Activated gamma-delta T cell treated with anti-CD3 and anti-CD28 coated beads, Interleukin-2, amount 50 U/mL, for 16 hours (primary cell): Measurements from ENCODE around the gene ZNRF3.
"Not testable (repeated sequence)": the region's sequence is repeated elsewhere in the genome, so short reads cannot be mapped to it uniquely, and the experiment has no call there.

ENCODE experiments used
- DNase-seq: peaks from one replicate; pipeline ENCODE4 v3.0.0-alpha.2; 2020; ENCODE audit warnings: low read depth

ZNRF3 gene

DNA sequence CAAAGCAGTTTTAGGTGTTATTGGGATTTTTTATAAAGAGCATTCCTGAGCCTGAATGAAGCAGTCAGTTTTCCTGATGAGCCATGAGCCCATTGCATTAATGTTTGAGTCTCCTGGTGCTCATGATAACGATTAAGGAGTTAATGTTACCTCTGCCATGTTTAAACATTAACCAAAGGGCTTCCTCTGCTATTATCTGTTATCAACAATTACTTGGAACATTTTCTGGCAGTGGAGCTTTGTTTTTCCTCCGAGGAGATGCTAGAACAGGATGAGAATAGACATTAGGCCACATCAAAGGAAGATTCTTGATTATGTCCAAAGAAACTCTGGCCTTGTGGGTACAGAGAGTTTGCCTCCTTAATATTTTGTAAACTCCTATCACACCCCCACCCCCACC, 49.9 kb downstream of the ZNRF3 start:
- no peak for DNase-seq

DNA sequence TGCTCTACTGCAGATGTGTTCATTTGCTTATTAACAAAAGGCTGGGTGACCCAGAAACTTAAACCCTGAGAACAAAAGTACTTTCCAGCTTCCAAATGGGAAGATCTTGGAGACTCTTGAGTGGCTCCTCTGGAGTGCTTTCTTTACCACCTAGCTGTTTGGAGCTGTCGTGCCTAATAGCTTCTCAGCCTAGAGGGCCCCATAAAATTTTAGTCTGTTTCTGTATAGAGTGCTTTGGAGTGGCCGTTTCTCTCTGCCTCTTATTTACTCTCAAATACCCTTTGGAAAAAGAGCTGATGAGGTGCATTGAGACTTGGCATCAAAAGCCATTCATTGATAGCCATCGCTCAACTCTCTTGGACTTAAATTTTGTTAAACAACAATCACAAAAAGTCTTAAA, 50.7 kb downstream of the ZNRF3 start:
- no peak for DNase-seq

DNA sequence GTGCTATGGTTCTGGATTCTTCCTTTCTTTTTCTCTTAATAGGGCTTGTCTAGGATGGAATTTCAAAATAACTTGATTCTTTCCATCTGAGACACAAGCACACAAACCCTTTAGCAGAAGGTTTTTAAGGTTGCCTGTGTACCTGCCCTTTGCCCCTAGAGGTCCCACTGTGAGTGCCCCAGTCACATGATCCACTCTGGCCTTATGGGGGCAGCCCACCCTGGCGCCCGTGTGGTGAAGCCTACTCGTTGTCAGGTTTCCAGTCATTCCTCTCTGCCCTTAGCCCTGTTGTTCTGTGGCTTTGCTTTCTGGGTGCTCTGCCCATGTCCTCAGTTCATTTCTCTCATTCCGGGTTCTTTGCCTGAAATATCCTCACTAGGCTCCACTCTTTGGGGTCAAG, 51.8 kb downstream of the ZNRF3 start:
- no peak for DNase-seq

DNA sequence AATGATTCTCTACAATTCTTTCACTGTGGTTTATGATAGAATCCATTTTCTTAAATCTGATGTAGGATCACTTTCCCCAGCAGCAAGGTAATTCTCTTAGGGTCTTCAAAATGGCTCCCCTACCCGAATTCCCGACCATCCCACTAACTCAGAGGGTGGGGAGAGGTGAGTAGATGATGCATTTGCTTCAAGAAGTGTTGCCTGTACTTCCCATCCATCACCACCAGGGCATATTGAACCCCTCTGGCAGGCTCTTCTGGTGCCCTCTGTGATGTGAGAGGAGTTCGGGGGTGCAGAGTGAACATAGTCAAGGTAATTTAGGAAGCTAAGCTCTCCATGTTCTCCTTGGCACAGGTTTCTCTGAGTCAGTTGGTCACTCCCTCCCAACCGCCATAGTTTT, 52.3 kb downstream of the ZNRF3 start:
- DNase-seq: no peak

DNA sequence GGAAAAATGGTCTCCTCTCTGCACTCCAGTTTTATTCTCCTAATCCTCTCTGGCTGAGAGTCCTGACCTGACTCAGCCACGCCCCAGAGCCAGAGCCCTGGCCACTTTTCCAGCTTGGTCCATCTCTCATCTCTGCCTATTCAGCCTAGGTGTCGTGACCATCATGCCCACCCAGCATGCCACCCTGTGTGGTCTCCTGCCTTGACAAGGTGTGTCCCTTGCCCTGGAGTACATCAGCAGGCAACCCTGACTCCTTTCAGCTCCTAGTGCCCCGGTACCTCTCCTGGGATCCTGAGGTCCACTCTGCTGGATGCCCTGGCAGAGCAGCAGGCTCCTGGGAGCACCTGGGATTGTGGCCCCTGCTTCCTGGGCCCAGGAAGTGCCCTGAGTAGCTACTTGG, 52.8 kb downstream of the ZNRF3 start:
- DNase-seq: no peak

DNA sequence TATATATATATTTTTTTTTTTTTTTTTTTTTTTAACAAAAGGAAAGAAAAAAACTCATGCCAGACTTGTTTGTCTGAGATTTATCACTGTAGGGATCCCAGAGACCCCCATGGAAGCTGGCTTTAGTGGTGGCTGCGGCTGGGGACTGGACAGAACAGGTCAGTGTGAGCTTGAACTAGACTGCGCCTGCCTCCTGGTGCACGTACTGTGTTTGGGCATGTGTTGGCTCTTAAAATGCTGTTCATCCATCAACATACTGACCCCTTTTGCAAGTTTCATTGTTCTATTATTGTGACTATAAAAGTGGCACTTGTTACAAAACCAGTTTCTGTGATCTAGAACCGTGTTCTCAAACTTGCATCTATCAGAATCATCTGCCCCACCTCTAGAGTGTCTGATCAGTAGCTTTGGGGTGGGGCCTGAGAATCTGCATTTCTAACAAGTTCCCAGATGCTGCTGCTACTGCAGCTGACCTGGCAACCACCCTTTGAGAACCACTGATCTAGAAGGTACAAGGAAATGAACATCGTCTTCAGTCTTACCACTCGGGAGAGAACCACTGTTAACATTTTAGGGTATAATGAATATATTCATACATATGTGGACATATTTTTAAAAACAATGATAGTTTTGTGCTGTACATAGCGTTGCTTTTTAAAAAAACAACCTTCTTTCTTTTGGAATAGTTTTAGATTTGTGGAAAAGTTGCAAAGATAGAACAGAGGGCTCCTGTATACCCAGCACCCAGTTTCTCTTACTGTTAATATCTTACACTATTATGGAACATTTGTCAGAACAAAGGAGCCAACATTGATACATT, 54.0 kb downstream of the ZNRF3 start:
- DNase-seq: no peak

DNA sequence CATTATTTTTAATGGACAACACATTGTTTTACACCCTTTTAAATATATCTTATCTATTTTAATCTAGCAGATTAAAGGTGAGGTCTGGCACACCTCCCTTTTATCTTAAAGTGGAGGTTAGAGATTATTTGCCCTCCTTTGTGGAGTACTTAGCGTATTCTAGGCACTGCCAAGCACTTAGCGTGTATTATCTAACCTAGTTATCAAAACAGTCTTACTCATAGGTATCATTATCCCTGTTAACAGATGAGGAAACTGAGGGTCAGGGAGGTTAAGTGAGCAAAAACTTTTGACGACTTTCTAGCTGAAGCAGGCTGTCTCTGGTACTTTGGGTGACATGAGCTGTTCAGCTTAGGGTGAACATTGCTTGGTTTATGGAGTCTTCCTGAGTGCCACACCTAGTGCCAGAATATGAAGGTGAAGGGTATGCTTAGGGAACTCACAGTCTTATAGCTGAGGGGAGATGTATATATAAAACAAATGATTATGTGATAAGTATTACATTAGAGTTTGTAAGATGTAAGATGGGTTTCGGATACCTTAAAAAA, 55.0 kb downstream of the ZNRF3 start:
- DNase-seq: no peak

DNA sequence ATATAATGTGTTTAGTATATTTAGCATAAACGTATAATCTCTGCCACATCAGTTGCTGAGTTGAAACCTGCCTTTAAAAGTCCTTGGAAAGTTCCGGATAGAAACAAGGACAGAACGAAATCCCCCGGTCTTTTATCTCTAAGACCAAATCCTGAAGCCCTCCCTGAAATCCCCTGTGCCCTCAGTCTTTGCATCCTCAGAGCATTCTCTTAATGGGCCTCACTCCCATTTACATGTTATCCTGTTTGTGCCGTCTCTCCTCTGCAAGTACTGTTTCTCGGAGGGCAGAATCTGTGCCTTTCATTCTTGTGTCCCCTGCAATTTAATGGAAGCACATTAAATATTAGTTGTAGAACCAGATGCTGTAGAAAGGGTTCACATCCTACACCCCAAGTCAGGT, 56.0 kb downstream of the ZNRF3 start:
- DNase-seq: no peak

DNA sequence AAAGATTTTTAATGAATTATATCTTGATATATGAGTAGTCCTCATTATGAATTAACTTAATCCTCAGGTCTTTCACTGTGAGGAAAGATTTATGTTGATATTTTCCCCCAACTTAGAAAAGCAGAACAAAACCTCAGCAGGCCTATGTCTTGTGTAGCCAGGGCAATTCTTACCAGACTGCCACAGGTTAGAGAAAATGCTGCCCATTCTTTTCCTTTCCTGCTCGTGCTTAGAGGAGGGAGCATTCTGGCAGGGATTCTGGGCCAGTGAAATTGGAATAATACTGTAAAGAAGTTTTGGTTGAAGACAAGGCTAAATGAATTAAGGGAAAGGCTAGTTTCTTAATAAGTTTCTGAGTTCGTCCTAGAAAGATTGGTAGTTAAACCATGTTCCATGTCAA, 56.6 kb downstream of the ZNRF3 start:
- DNase-seq: no peak

DNA sequence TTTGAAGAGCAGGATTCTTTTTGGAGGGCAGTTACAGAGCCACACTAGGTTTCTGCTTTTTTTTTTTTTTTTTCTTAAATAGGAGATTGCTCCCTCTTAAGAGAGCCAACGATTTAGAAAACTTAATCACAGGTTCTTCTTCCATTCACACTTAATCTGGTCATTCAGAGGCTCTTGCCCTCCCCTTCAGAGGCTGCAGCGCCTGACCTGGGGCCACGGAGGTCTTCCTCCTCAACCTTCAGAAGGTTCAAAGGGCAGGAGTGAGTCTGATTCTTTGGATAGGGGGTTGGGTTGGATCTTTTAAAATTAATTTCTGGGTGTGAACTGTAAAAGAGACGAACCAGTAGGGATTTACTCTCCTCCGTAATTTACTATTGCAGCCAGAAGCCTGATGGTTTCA, 57.1 kb downstream of the ZNRF3 start:
- no peak for DNase-seq

DNA sequence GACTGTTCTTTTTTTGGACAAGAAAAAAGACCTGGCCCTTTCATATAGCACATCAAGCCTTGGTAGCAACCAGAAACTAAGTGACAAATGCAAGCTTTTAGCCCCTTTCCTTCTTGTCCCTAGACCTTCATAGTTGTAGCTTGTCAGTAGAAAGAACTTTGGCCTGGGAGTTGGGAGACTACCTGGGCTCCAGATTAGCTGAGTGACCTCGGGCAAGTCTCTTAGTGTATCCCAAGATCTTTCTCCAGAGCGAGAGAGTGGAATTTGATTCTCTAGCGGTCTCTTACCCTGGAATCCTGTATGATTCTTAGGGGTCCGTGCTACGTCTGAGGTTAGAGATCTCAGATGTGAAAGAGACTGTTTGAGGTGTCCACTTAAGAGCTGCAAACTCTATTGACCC, 59.0 kb downstream of the ZNRF3 start:
- no peak for DNase-seq

DNA sequence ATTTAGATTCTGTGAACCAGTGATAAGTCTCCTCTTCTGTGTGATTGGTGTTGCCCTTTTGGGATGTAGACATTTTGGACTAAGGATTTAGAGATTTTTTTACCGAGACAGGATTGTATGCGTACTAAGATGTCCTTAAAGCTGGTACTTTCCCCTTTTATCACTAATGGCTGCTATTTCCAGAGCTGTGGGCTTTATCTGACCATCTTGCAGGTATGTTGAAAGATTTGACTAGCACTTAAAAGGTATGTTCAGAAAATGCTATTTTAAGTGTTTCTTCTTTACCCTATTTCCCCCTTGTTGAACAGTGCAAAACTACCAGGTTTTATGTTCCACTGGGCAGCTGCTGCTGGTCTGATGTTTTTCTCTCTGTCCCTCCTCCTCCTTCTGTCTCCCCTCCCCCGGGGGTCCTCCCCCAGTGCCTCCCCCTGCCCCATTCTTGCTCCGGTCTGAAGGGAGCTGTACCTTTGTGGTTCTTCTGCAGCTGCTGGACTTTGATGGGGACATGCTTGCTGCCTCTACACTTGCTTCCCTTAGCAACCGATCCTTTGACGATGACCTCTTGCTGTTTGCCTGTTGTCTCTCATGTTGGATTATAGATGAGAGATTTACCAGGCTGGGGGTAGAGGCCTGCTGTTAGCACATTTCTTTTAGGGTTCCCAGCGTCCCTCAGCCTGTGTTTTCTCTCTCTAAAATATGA, 59.6 kb downstream of the ZNRF3 start:
- no peak for DNase-seq

DNA sequence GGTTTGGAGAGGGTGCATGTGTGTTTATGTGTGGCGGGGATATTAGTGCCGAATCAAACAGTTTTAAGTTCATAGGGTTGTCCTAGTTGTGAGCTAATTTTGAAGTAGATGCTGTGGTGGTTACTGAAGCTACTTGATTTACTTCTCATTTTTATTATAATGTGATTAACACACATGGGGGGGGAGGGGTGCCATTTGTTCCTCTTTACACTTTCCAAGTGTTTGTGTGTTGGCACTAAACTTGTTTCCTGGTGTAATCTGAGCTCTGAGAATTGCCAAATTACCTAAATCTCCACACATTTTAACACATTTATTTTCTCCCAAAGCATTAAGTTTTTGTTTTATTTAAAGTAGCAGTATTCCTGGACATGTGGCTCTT, 60.1 kb downstream of the ZNRF3 start:
- DNase-seq: no peak

DNA sequence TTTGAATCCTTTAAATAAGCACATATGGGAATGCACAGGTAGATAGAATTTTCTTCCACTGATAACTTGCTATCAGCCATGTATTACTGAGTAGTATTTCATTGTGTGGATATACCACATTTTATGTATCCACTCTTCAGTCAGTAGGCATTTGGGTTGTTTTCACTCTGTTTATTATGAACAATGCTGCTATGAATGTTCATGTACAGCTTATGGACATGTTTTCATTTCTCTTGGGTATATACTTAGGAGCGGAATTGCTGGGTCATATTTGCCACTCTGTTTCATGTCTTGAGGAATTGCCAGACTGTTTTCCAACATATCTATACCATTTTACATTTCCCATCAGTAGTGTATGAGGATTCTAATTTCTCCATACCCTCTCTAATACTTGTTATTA, 63.8 kb downstream of the ZNRF3 start:
- no peak for DNase-seq

DNA sequence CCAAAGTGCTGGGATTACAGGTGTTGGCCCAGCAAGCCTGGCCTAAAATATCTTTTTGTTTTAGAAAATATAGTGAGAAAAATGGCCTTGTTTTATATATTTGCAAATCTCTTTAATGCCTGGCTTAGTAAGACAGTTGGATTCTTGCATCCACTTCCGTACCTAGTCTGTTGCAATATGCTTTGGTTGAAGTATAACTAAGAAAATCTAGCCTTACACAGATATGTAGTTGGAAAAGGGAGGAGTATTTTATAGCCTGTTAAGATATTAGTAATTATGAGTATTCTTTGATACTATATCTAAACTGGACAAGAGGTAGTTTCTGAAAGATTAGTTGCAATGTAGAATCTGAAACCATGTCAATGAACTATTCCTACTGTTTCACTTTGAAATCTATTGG, 65.1 kb downstream of the ZNRF3 start:
- no peak for DNase-seq

DNA sequence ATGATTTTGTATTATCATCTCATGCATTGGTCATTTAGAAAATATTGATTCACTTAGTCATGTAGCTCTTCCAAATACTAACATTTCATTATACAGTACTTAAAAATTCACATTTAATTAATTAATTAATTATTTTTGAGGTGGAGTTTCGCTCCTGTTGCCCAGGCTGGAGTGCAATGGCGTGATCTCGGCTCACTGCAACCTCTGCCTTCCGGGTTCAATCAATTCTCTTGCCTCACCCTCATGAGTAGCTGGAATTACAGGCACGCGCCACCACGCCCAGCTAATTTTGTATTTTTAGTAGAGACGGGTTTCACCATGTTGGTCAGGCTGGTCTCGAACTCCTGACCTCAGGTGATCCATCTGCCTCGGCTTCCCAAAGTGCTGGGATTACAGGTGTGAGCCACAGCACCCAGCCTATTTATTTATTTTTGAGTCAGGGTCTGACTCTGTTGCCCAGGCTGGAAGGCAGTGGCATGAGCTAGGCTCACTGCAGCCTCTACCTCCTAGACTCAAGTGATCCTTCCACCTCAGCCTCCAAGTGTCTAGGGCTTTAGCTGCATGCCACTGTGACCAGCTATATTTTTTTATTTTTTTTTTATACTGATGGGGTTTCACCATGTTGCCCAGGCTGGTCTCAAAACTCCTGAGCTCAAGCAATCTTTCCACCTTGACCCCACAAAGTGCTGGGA, 65.6 kb downstream of the ZNRF3 start:
- not testable (repeated sequence) for DNase-seq

DNA sequence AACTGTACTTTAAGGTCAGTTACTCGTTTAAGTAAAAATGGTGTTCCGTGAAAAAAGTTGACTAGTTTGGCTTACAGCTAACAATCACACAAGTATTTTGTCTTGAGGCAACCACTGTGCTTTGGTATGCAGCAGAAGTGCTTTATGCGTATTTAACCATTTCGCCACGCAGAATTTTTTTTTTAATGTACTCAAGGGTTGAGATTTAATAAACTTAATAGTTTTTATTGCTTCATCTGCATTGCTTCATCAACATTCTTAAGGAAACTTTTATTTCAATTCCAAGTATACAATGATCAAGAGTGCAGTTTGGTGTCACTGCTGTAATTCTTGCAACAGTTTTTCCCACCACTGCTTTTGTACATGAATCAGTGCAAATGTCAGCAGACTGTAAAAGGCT, 66.4 kb downstream of the ZNRF3 start:
- DNase-seq: no peak

DNA sequence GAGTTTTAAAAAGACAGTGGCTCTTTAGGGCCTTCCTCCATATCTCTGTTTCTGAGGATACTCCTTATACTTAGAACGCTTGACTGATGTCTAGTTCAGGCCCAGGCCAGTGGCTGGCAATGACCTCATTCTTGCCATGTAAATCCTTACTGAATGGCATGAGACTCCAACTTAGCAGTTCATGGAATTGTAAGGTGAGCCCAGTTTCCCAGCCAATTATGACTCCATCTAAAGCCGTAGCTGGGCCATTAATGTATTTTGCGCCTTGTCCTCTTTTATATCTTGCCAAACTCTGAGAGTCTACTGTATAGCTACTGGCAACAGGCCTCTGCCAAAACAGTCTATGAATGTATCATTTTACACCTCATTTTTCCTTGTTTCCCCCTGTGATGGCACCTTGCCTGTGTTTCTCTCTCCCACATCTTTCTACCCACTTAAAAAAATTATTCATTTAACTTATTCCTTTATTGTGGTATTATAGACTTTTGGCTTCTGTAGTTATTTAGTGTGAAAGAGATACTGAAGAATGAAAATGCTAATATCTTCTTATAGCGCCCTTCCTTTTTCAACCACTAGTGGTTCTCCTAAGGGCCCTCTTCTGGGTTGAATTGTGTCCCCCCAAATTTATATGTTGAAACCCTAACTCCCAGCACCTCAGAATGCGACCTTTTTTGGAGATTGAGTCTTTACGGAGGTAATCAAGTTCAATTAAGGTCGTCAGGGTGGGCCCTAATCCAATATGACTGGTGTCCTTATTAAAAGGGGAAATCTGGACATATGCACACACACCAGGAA, 67.4 kb downstream of the ZNRF3 start:
- DNase-seq: no peak

DNA sequence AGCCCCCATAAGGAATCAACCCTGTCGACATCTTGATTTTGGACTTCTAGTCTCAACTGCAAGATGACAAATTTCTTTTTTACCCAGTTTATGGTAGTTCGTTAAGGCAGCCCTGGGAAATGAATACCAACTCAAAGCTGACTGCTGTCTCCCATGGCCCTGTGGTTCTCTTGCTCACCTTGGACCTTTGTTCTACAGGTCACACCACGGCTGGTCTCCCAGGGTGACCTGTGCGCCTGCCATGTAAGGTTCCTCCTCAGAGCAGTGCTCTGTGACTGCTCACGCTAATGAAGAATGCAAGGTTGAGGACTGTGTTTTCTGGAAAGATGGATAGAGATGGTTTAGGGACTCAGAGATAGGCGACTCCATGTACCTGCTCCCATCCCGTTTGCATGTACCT, 68.2 kb downstream of the ZNRF3 start:
- DNase-seq: no peak

DNA sequence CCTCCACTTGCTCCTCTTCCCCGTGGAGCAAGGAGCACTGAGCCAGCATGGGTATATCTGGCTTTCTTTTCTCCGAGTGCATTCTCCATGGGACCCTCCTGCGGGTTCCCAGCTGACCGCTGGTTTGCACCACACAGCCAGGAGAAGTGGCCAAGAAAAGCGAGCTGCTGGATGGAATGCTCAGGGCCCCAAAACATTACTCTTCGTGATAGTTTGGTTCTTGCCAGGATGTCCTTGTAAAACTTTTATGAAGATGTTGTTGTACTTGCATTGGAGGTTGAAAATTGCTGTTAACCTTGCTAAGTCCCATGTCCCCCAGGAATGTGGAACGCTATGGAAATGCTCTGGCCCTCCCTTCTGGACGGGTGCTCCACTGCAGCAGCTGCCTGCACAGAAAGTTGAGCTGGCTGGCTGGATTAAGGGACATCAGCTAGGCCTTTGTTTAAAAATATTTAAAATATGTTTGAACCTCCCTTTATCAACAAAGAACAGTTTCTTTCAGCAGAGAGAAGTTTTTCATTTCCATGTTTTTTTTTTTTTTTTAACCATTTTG, 68.7 kb downstream of the ZNRF3 start:
- DNase-seq: no peak

DNA sequence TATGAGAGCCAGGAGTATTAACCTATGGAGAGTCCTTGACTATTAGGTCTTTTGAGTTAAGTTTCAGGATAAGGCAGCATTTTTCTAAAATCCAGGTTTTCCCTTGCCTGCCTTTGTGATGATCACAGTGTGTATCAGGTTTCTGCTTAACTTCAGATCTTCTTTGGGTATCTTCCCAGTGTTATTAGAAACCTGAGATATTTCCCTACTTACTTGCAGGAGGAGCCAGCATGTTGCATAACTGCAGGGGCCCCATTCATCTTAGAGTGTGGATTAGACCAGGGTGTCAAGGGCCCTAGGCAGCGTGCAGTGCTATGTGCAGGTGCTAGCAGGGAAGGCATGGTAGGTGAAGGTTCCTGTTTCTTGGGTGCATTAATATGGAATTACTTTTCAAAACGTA, 69.5 kb downstream of the ZNRF3 start:
- no peak for DNase-seq

DNA sequence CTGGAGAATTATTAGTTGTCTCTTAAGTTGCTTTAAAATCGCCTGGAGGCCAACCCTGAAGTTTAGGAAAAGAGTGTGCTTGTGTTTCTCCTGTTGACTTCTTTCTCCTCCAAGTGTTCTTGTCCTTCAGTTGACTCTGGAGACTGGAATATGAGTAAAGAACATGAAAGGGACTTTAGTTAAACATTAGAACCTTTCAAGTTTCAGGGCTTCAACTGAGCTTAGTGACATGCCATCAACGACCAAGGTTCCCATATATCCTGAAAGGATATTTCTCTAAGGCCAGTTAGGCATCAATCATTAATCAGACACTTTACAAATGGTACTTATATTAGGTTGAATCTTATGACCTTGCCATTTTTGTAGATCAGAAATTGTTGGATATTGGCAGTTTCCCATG, 70.0 kb downstream of the ZNRF3 start:
- DNase-seq: no peak
